Hematopoietic multipotent progenitor cell treated with erythropoietin and hydrocortisone succinate and interleukin-3 and kit ligand, for 8 days (in vitro differentiated cells): ENCODE data around the gene PLIN3.
A peak's percentile ranks its signal among the peaks of the same experiment; 100 is the strongest.
"Not testable (repeated sequence)": the region's sequence is repeated elsewhere in the genome, so short reads cannot be mapped to it uniquely, and the experiment has no call there.

ENCODE experiments used
- DNase-seq: peaks from one replicate; pipeline ENCODE4 v3.0.0-alpha.2; 2015

Gene PLIN3

GRCh38 chr19:4807188-4807587, 60.3 kb downstream of the PLIN3 start:
- DNase-seq: no peak

- DNase-seq: no peak
Observed at GRCh38 chr19:4806384-4806783, 61.1 kb downstream of the PLIN3 start.

- not testable (repeated sequence) for DNase-seq
Observed at GRCh38 chr19:4805140-4805539, 62.3 kb downstream of the PLIN3 start.

GRCh38 chr19:4803736-4804695, 63.5 kb downstream of the PLIN3 start:
- DNase-seq: peak; percentile 66

GRCh38 chr19:4802711-4803110, 64.8 kb downstream of the PLIN3 start:
- no peak for DNase-seq

- DNase-seq: no peak
Observed at GRCh38 chr19:4801085-4801619, 66.3 kb downstream of the PLIN3 start.

- DNase-seq: no peak
Observed at GRCh38 chr19:4800591-4801081, 66.8 kb downstream of the PLIN3 start.

GRCh38 chr19:4795400-4795799, 72.1 kb downstream of the PLIN3 start:
- DNase-seq: no peak

- DNase-seq: no peak
Observed at GRCh38 chr19:4794971-4795370, 72.5 kb downstream of the PLIN3 start.

- not testable (repeated sequence) for DNase-seq
Observed at GRCh38 chr19:4793278-4793677, 74.2 kb downstream of the PLIN3 start.

GRCh38 chr19:4792866-4793195, 74.6 kb downstream of the PLIN3 start:
- not testable (repeated sequence) for DNase-seq

GRCh38 chr19:4792019-4792865, 75.2 kb downstream of the PLIN3 start:
- DNase-seq: not testable (repeated sequence)

- DNase-seq: peak; percentile 100
Observed at GRCh38 chr19:4791183-4792018, 76.1 kb downstream of the PLIN3 start, which contains the start of gene FEM1A. FEM1A (plus strand) TSS chr19:4791734; CDS start chr19:4791855, 121 bp downstream.
